Ureter (tissue), 1 donor: ENCODE measurements around the gene QKI. TPM values are rescaled to one million over a fixed set of nuclear protein-coding genes. Genes with fewer than 3 reads are reported as not detected.
A peak's percentile ranks its signal among the peaks of the same experiment; 100 is the strongest.

Experiments
- DNase-seq: peaks from one replicate; pipeline ENCODE4 v3.0.0-alpha.2; 2020; ENCODE audit warnings: low spot score
- total RNA-seq: library from RNA; stranded (reverse); gene quantifications from one replicate; pipeline ENCODE4 v1.2.4, GENCODE V29; 2023
- donor health status: DM: yes; HTN: yes; CAD: no.

The QKI gene
- total RNA-seq, 1 donor from 2014 or later: 96.7 TPM

- DNase-seq: no peak
Observed at GRCh38 chr6:163487606-163488005, 73.1 kb downstream of the QKI start.

GRCh38 chr6:163489584-163489983, 75.1 kb downstream of the QKI start:
- DNase-seq: no peak

GRCh38 chr6:163490826-163491577, 76.5 kb downstream of the QKI start:
- DNase-seq: peak; percentile 83

- DNase-seq: no peak
Observed at GRCh38 chr6:163491737-163492300, 77.3 kb downstream of the QKI start.

- no peak for DNase-seq
Observed at GRCh38 chr6:163494279-163494727, 79.8 kb downstream of the QKI start.

GRCh38 chr6:163496205-163496604, 81.7 kb downstream of the QKI start:
- no peak for DNase-seq

GRCh38 chr6:163500105-163500504, 85.6 kb downstream of the QKI start:
- no peak for DNase-seq

- no peak for DNase-seq
Observed at GRCh38 chr6:163501026-163501425, 86.5 kb downstream of the QKI start.

- no peak for DNase-seq
Observed at GRCh38 chr6:163501439-163501838, 86.9 kb downstream of the QKI start.

- DNase-seq: no peak
Observed at GRCh38 chr6:163504984-163505640, 90.6 kb downstream of the QKI start.

- DNase-seq: no peak
Observed at GRCh38 chr6:163507965-163508364, 93.4 kb downstream of the QKI start.

GRCh38 chr6:163513003-163513402, 98.5 kb downstream of the QKI start:
- DNase-seq: no peak

GRCh38 chr6:163513570-163514166, 99.2 kb downstream of the QKI start:
- DNase-seq: no peak

GRCh38 chr6:163516908-163517307, 102.4 kb downstream of the QKI start:
- no peak for DNase-seq

GRCh38 chr6:163520956-163521355, 106.4 kb downstream of the QKI start:
- no peak for DNase-seq

GRCh38 chr6:163522033-163522432, 107.5 kb downstream of the QKI start:
- no peak for DNase-seq

GRCh38 chr6:163525926-163526325, 111.4 kb downstream of the QKI start:
- DNase-seq: no peak

- no peak for DNase-seq
Observed at GRCh38 chr6:163526346-163526745, 111.8 kb downstream of the QKI start.

- DNase-seq: no peak
Observed at GRCh38 chr6:163527291-163527690, 112.8 kb downstream of the QKI start.

GRCh38 chr6:163529605-163530004, 115.1 kb downstream of the QKI start:
- no peak for DNase-seq

- no peak for DNase-seq
Observed at GRCh38 chr6:163530406-163530805, 115.9 kb downstream of the QKI start.

- DNase-seq: no peak
Observed at GRCh38 chr6:163531122-163531521, 116.6 kb downstream of the QKI start.
